Measurements from ENCODE around the gene DDOST. TPM values are rescaled to one million over a fixed set of nuclear protein-coding genes. Genes with fewer than 3 reads are reported as not detected.

The DDOST gene
- total RNA-seq, 4 donors from 2014 or later: 182 to 299 (median 238) TPM

DNA sequence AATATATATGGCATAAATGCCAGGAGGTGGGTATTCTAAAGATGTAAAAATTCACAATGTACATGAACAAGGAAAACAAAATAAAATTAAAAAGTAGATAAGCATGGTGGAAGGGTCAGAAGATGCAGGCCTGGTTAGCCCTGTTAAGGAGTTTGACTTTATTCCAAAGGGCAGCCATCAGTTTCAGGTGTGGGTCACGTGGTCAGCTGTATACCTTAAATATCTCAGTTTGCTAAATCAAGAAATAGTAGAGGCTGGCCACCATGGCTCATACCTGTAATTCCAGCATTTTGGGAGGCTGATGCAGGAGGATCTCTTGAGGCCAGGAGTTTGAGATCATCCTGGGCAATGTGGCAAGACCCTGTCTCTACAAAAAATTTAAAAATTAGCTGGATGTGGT lies 36.5 kb downstream of the DDOST start:
- Histone ChIP-seq H3K36me3 (no peaks in the 10 kb centered on the region), H3K27me3 (no peaks in the 10 kb centered on the region), H3K4me1 (no peaks in the 10 kb centered on the region), H3K4me3 (replicated peaks in 1 of 3) (no peak overlapping the region), H3K9me3 (no peaks in the 10 kb centered on the region), H3K27ac (no peak overlapping the region)
- 76 to 85% methylated on average over 1 of the region's 1 CpG for WGBS, 2 donors
- TF ChIP-seq, protein P1, sequence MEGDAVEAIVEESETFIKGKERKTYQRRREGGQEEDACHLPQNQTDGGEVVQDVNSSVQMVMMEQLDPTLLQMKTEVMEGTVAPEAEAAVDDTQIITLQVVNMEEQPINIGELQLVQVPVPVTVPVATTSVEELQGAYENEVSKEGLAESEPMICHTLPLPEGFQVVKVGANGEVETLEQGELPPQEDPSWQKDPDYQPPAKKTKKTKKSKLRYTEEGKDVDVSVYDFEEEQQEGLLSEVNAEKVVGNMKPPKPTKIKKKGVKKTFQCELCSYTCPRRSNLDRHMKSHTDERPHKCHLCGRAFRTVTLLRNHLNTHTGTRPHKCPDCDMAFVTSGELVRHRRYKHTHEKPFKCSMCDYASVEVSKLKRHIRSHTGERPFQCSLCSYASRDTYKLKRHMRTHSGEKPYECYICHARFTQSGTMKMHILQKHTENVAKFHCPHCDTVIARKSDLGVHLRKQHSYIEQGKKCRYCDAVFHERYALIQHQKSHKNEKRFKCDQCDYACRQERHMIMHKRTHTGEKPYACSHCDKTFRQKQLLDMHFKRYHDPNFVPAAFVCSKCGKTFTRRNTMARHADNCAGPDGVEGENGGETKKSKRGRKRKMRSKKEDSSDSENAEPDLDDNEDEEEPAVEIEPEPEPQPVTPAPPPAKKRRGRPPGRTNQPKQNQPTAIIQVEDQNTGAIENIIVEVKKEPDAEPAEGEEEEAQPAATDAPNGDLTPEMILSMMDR (IDR thresholded peaks at IDR 0.05): no peak
- TF ChIP-seq POLR2A (IDR thresholded peaks at IDR 0.05): no peak
- intact Hi-C loops (cut with DNase I): no loop called here
- DNase-seq: no peak

DNA sequence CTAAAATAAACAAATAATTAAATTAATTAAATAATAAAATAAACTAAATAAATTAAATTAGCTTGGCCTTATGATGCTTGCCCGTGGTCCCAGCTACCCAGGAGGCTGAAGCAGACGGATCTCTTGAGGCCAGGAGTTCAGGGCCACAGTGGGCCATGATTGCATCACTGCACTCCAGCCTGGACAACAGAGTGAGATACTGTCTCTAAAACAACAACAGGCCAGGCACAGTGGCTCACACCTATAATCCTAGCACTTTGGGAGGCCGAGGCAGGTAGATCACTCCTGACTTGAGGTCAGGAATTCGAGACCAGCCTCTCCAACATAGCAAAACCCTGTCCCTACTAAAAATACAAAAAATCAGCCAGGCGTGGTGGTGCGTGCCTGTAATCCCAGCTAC lies 40.2 kb downstream of the DDOST start:
- no peaks in the 10 kb centered on the region for H3K36me3 ChIP-seq
- no peaks in the 10 kb centered on the region for H3K9me3 ChIP-seq
- intact Hi-C loops (cut with DNase I): no loop called here
- no peak overlapping the region for H3K4me3 ChIP-seq (replicated peaks in 1 of 3)
- DNase-seq: no peak
- H3K27me3 ChIP-seq: no peaks in the 10 kb centered on the region
- 87 to 92% methylated on average over 6 of the region's 6 CpGs for WGBS, 2 donors
- no peak overlapping the region for H3K27ac ChIP-seq
- peaks cover 0 to 3% of the 10 kb centered on the region in 2 donors for H3K4me1 ChIP-seq
- TF ChIP-seq, protein P1 (IDR thresholded peaks at IDR 0.05): no peak
- no peak for TF ChIP-seq POLR2A (IDR thresholded peaks at IDR 0.05)

DNA sequence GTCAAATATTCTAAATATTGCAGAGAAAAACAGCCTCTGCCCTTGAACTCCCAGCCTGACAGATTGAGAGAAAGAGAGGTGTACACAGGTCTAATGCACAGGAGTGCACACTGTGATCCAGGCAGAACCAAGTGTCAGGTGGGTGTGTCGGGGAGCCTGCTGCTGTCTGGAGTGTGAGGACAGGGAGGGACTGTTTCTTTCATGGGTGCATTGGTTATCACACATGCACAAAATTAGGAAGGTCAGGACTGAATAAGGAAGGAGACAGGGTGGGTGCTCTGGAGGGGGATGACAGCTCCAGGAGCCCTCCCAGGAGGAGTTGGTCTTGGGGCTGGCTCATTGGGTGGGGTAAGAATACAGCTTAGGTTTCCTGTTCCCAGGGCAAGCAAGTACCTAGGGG lies 41.2 kb downstream of the DDOST start:
- H3K4me1 ChIP-seq: peaks cover 0 to 3% of the 10 kb centered on the region in 2 donors
- no peak for DNase-seq
- 59 to 61% methylated on average over 1 of the region's 1 CpG for WGBS, 2 donors
- H3K9me3 ChIP-seq: no peaks in the 10 kb centered on the region
- H3K36me3 ChIP-seq: no peaks in the 10 kb centered on the region
- no peaks in the 10 kb centered on the region for H3K27me3 ChIP-seq
- intact Hi-C loops (cut with DNase I): no loop called here
- no peak overlapping the region for H3K4me3 ChIP-seq (replicated peaks in 1 of 3)
- H3K27ac ChIP-seq: no peak overlapping the region
- no peak for TF ChIP-seq POLR2A (IDR thresholded peaks at IDR 0.05)
- TF ChIP-seq, protein P1 (IDR thresholded peaks at IDR 0.05): no peak

DNA sequence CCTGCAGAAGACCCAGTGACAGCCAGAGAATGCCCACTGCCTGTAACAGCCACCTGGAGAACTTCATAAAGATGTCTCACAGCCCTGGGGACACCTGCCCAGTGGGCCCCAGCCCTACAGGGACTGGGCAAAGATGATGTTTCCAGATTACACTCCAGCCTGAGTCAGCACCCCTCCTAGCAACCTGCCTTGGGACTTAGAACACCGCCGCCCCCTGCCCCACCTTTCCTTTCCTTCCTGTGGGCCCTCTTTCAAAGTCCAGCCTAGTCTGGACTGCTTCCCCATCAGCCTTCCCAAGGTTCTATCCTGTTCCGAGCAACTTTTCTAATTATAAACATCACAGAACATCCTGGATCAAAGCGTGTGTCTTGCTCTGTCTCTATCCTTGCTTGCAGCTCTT lies 42.6 kb downstream of the DDOST start:
- H3K9me3 ChIP-seq: no peaks in the 10 kb centered on the region
- peaks cover 0 to 11% of the 10 kb centered on the region in 2 donors for H3K4me1 ChIP-seq
- WGBS, 2 donors: 62 to 72% methylated on average over 4 of the region's 4 CpGs
- no peak for TF ChIP-seq POLR2A (IDR thresholded peaks at IDR 0.05)
- TF ChIP-seq, protein P1 (IDR thresholded peaks at IDR 0.05): no peak
- no peaks in the 10 kb centered on the region for H3K27me3 ChIP-seq
- no peak overlapping the region for H3K4me3 ChIP-seq (replicated peaks in 1 of 3)
- intact Hi-C loops (cut with DNase I): no loop called here
- no peak for DNase-seq
- no peaks in the 10 kb centered on the region for H3K36me3 ChIP-seq
- H3K27ac ChIP-seq: no peak overlapping the region

DNA sequence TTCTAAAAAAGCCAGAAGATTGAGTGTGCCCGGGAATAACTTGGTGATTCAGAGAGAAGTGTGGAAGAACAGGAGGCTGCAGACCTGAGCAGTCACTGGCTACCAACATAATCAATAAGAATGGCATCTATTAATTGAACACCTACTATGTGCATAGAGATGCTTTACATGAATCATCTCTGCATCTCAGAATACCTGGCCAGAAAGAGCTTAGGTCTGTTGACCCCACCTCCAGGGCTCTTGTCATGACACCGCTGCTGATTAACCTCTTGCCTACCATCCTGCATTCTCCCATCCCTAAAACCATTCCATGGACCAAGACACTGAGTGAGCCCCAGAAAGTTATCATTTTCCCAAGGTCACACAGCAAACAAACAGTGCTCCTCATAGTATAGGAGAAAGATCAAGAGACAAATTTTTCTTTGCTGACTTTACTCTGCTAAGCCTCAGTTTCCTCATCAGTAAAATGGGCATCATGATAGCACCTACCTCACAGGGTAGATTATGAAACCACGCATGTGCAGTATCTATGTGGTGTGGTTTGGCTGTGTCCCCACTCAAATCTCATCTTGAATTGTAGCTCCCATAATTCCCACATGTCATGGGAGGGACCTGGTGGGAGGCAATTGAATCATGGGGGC lies 44.2 kb downstream of the DDOST start:
- H3K27ac ChIP-seq: no peak overlapping the region
- no peak for DNase-seq
- H3K27me3 ChIP-seq: no peaks in the 10 kb centered on the region
- no peaks in the 10 kb centered on the region for H3K36me3 ChIP-seq
- H3K9me3 ChIP-seq: no peaks in the 10 kb centered on the region
- H3K4me3 ChIP-seq (replicated peaks in 1 of 3): no peak overlapping the region
- WGBS, 2 donors: 79 to 81% methylated on average over 3 of the region's 3 CpGs
- H3K4me1 ChIP-seq: peaks cover 0 to 14% of the 10 kb centered on the region in 2 donors
- TF ChIP-seq, protein P1 (IDR thresholded peaks at IDR 0.05): no peak
- no peak for TF ChIP-seq POLR2A (IDR thresholded peaks at IDR 0.05)
- intact Hi-C loops (cut with DNase I): no loop called here
